PC-3 (cell line): ENCODE results near the gene WIZ. TPM values are rescaled to one million over a fixed set of nuclear protein-coding genes. Genes with fewer than 3 reads are reported as not detected.

Experiments used
- ATAC-seq: fragments of 200-7000 bp; cut with Tn5 transposase; 2 replicates; pipeline ENCODE4 v1.9.1; 2020; ENCODE audit warnings: mild to moderate bottlenecking, moderate library complexity
- BruUV-seq: library from RNA; stranded (reverse); fragments of 400-500 nt; replicated peaks from 2 replicates; lab custom pipeline; 2021; lab: Mats Ljungman, UMichigan
- CTCF ChIA-PET: fragments of 300-600 bp; sonication (Branson Sonifier 250); formaldehyde crosslinking; loops from one replicate; lab custom pipeline; 2022; ENCODE audit warnings: antibody characterized with exemption; lab: Charles Lee
- POLR2A ChIA-PET: fragments of 300-600 bp; sonication (Branson Sonifier 250); formaldehyde crosslinking; loops from one replicate; lab custom pipeline; 2022; ENCODE audit warnings: antibody characterized with exemption; ENCODE audit not compliant: unreplicated experiment; lab: Charles Lee
- DNase-seq: peaks from one replicate; pipeline ENCODE4 v3.0.0-alpha.2; 2015
- H2AFZ ChIP-seq: fragments of 300-600 bp; sonication (generic); 2 replicates; pipeline ENCODE4 v1.6.0; 2016; ENCODE audit warnings: antibody characterized with exemption, low read length
- H3F3A ChIP-seq: fragments of 300-600 bp; sonication (generic); one replicate; pipeline ENCODE4 v1.6.0; 2017; ENCODE audit warnings: antibody characterized with exemption, low read length, control low read depth, mild to moderate bottlenecking; ENCODE audit not compliant: unreplicated experiment
- H3K27ac ChIP-seq: fragments of 300-600 bp; sonication (generic); 2 replicates; pipeline ENCODE4 v1.5.1; 2016; ENCODE audit warnings: mild to moderate bottlenecking, low read length
- H3K27me3 ChIP-seq: fragments of 300-600 bp; sonication (generic); 2 replicates; pipeline ENCODE4 v1.6.1; 2016; ENCODE audit warnings: low read length, mixed read lengths
- H3K36me3 ChIP-seq: fragments of 300-600 bp; sonication (generic); 2 replicates; pipeline ENCODE4 v1.6.1; 2016; ENCODE audit warnings: low read depth, mixed run types, low read length, mixed read lengths
- H3K4me1 ChIP-seq: fragments of 300-600 bp; sonication (generic); 2 replicates; pipeline ENCODE4 v1.5.1; 2016; ENCODE audit warnings: low read length; ENCODE audit not compliant: insufficient read depth
- H3K4me2 ChIP-seq: fragments of 300-600 bp; sonication (generic); 2 replicates; pipeline ENCODE4 v1.6.0; 2016; ENCODE audit warnings: low read length
- H3K4me3 ChIP-seq: fragments of 300-600 bp; sonication (generic); 2 replicates; pipeline ENCODE4 v1.5.1; 2016; ENCODE audit warnings: mild to moderate bottlenecking, low read length, mixed read lengths
- H3K79me2 ChIP-seq: fragments of 300-600 bp; sonication (generic); 2 replicates; pipeline ENCODE4 v1.6.1; 2017; ENCODE audit warnings: low read length, mixed read lengths
- H3K9ac ChIP-seq: fragments of 300-600 bp; sonication (generic); 2 replicates; pipeline ENCODE4 v1.6.0; 2016; ENCODE audit warnings: mild to moderate bottlenecking, low read length
- H3K9me2 ChIP-seq: fragments of 300-600 bp; sonication (generic); replicated peaks from 2 replicates; pipeline ENCODE4 v1.6.1; 2016; ENCODE audit warnings: mixed run types, low read length, mixed read lengths
- H3K9me3 ChIP-seq: fragments of 300-600 bp; sonication (generic); 2 replicates; pipeline ENCODE4 v1.6.1; 2016; ENCODE audit warnings: low read length, mixed read lengths
- H4K20me1 ChIP-seq: fragments of 300-600 bp; sonication (generic); 2 replicates; pipeline ENCODE4 v1.6.1; 2016; ENCODE audit warnings: low read length, mixed read lengths
- EZH2 ChIP-seq: fragments of 300-600 bp; sonication (generic); IDR thresholded peaks from one replicate; pipeline ENCODE4 v1.6.1; 2017; ENCODE audit warnings: antibody characterized with exemption, mild to moderate bottlenecking, low read length; ENCODE audit not compliant: unreplicated experiment
- EZH2phosphoT487 ChIP-seq: fragments of 300-600 bp; sonication (generic); IDR thresholded peaks from 2 replicates; pipeline ENCODE4 v1.6.1; 2018; ENCODE audit warnings: mild to moderate bottlenecking, antibody characterized with exemption, low read length, borderline replicate concordance
- intact Hi-C: fragments of 100-400 bp; cut with micrococcal nuclease; formaldehyde crosslinking; loops from 2 replicates; pipeline ENCODE4 v1.9.0; 2023
- total RNA-seq: library from RNA; depleted of rRNA; stranded (reverse); fragments of >200 nt; gene quantifications from 2 replicates; pipeline ENCODE4 v1.2.3, GENCODE V29; 2014
- TF ChIP-seq, protein P1 (sequence below): fragments of 300-600 bp; sonication (generic); conservative IDR thresholded peaks from 2 replicates; pipeline ENCODE4 v1.5.1; 2017; ENCODE audit warnings: antibody characterized with exemption, low read depth, mild to moderate bottlenecking, low read length

The WIZ gene
- total RNA-seq, 1 experiment from 2014 or later = 35.1 TPM

DNA sequence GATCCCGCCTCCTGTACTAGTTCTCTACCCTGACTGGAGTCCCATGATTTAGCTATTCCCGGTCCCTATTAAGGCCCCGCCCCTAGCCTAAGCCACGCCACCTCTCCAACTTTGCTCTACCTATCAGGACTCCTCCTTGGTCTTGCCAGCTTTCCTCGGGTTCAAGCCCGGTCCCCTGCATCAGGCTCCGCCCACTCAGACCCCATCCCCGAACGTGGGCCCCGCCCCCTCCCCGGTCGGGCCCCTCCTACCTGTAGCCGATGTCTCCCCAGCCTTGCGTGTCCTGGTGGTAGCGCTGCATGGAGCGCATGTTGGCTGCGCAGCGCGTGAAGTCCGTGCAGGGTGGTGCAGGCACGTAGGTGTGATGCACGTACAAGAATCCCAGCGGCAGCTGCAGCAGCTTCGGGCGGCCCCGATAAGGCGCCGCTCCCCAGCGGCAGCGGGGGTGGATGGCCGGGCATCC, 21.9 kb upstream of the WIZ start:
- POLR2A ChIA-PET = no interaction called here
- BruUV-seq = no TSS peak
- CTCF ChIA-PET = no interaction called here
- Histone ChIP-seq H3K4me2 (no peak overlapping the region), H3K4me3 (no peak overlapping the region), H3K9me3 (no peaks in the 10 kb centered on the region), H3K79me2 (no peaks in the 10 kb centered on the region), H3F3A (no peaks in the 10 kb centered on the region), H3K27ac (no peak overlapping the region), H3K27me3 (no peaks in the 10 kb centered on the region), H2AFZ (no peak overlapping the region), H3K36me3 (no peaks in the 10 kb centered on the region), H4K20me1 (no peaks in the 10 kb centered on the region; the same call in 1 of the 2 replicates), H3K4me1 (peaks cover 8% of the 10 kb centered on the region), H3K9ac (no peak overlapping the region), H3K9me2 (no peaks in the 10 kb centered on the region)
- no peak for DNase-seq
- intact Hi-C loops = no loop called here
- no peak for ATAC-seq
- TF ChIP-seq EZH2 (no peak), EZH2phosphoT487 (no peak)
- TF ChIP-seq, protein P1, sequence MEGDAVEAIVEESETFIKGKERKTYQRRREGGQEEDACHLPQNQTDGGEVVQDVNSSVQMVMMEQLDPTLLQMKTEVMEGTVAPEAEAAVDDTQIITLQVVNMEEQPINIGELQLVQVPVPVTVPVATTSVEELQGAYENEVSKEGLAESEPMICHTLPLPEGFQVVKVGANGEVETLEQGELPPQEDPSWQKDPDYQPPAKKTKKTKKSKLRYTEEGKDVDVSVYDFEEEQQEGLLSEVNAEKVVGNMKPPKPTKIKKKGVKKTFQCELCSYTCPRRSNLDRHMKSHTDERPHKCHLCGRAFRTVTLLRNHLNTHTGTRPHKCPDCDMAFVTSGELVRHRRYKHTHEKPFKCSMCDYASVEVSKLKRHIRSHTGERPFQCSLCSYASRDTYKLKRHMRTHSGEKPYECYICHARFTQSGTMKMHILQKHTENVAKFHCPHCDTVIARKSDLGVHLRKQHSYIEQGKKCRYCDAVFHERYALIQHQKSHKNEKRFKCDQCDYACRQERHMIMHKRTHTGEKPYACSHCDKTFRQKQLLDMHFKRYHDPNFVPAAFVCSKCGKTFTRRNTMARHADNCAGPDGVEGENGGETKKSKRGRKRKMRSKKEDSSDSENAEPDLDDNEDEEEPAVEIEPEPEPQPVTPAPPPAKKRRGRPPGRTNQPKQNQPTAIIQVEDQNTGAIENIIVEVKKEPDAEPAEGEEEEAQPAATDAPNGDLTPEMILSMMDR = no peak

- no peaks in the 10 kb centered on the region for H3K9me3 ChIP-seq
- DNase-seq (no peak), ATAC-seq (no peak)
- H3K9ac ChIP-seq = no peak overlapping the region
- H3K36me3 ChIP-seq = no peaks in the 10 kb centered on the region
- TF ChIP-seq, protein P1 = no peak
- TF ChIP-seq EZH2phosphoT487 = no peak
- no peak for TF ChIP-seq EZH2
- BruUV-seq = no TSS peak
- H3K4me2 ChIP-seq = no peak overlapping the region
- no peaks in the 10 kb centered on the region; the same call in 1 of the 2 replicates for H4K20me1 ChIP-seq
- CTCF ChIA-PET = no interaction called here
- H3K4me1 ChIP-seq = peaks cover 14% of the 10 kb centered on the region
- intact Hi-C loops = no loop called here
- no peaks in the 10 kb centered on the region for H3K9me2 ChIP-seq
- H3F3A ChIP-seq = no peaks in the 10 kb centered on the region
- no peak overlapping the region for H3K27ac ChIP-seq
- no peak overlapping the region for H2AFZ ChIP-seq
- POLR2A ChIA-PET = no interaction called here
- no peak overlapping the region for H3K4me3 ChIP-seq
- H3K27me3 ChIP-seq = no peaks in the 10 kb centered on the region
- no peaks in the 10 kb centered on the region for H3K79me2 ChIP-seq
These were observed 19.9 kb upstream of the WIZ start for GRCh38 chr19:15469513-15470297.
